UCSD-AML1 (cell line): ENCODE measurements around the gene IQCC.
"Not testable (repeated sequence)": the region's sequence is repeated elsewhere in the genome, so short reads cannot be mapped to it uniquely, and the experiment has no call there.

Experiments
- DNase-seq: peaks from one replicate; lab custom pipeline; 2025; ENCODE audit not compliant: unreplicated experiment; lab: John Stamatoyannopoulos, UW

Gene IQCC

DNA sequence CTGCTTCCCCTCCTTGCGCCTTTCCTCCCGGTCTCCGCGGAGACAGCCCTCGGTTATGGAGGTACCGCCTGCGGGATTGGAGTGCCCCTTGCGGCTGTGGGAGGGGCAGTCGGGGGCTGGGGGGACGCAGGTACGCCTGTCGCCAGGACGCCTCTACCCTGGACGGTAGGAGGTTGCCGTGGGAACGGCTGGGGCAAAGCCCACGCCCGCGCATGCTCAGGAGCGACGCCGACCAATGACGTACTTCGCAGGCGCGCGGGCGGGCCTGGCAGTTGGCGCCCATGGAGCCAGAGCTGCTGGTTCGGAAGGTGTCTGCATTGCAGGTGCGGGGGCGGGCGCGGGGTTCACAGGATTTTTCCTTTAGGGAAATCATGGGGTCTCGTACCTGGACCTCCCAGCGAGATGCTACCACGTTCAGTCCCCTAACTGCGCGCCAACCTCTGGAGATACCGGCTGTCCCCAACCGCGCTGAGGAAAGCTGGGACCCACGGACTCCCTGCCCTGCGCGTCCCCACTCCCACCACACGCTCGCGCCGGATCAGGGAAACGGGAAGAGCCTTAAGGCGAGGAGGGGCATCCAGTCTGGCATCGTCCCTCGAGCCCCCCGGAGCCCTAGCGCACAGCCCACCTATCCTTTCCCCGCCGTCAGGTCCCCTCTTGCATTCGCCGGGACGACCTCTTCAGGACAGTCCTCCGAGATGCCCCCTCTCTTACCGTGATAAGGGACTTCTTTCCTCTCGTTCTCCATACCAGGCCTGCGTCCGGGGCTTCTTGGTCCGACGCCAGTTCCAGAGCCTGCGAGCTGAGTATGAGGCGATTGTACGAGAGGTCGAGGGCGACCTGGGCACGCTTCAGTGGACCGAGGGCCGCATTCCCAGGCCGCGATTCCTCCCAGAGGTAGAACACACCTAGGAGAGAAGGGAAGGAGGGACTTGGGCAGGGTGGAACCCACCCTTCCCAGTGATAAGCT lies at the start of gene IQCC:
Gene IQCC, plus strand, starts transcription at position 271 of the 970 bp plus-strand sequence. Its CDS starts 11 bp downstream, at position 282.
- peak; percentile 78 for DNase-seq

- no peak for DNase-seq
Observed at GRCh38 chr1:32159189-32159588, 46.3 kb upstream of the IQCC start.

- DNase-seq = no peak
Observed at GRCh38 chr1:32163405-32163804, 42.1 kb upstream of the IQCC start.

- not testable (repeated sequence) for DNase-seq
Observed at GRCh38 chr1:32165633-32166032, 39.8 kb upstream of the IQCC start.

DNA sequence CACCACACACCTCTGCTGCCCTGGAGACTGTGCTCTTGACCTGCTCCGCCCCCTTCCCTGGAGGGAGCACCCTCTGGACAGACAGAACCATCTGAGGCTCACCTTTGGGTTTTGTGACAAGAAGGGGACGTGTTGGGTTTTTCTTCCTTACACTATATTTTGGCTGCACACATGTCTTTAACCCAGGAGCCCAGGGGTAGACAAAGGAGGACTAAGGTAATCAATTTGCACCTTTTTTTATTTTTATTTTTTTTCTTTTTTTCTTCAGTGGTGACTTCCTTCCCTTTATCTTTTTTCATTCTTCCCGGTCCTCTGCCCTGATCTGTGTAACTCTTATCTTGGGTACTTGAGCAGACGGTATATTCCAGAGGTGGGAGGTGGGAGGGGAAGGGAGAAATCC lies 34.5 kb upstream of the IQCC start:
- no peak for DNase-seq

GRCh38 chr1:32172621-32173245 lies 32.7 kb upstream of the IQCC start:
- DNase-seq = peak; percentile 35

DNA sequence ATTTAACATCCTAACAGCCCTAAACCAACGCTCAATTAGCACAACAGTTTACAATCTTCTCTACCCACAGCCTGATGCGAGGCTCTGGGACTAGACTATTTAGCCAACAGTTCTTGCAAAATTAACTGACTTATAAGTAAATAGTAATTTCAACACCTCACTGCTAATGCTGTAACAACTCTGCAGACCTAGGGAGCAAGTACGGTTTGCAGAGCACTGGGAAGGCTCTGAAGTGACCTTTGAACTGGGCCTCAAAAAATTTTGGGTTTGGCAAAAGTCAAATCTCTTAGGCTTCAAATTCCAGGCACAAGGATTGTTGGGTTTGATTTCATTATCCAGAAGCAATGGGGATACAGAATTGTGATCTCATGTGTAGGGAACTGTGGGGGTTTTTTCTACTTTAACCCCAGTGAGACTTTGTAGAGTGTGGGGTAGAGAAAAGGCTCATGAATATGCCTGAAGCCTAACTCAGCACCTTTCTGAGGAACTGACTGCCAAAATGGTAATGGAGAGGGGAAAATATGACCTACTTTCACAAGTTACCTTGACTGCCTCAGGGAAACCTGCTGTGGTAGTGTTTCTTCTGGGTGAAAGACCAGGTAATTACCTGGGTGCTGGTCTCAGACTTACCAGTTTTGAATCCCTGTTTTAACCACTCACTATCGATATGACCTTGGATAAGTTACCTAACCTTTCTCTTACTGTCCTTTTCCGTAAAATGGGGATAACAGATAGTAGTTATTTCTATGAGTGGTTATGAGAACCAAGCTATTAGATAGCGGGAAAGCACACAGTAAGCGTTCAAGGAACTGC lies 26.9 kb upstream of the IQCC start:
- DNase-seq = no peak

- no peak for DNase-seq
Observed at GRCh38 chr1:32179193-32179442, 26.4 kb upstream of the IQCC start.

- DNase-seq = peak; percentile 95
Observed at GRCh38 chr1:32179443-32180185, 25.9 kb upstream of the IQCC start, which contains the start of gene TXLNA. Gene TXLNA, plus strand, starts transcription at chr1:32179675. Its CDS starts 671 bp downstream, at chr1:32180346.

DNA sequence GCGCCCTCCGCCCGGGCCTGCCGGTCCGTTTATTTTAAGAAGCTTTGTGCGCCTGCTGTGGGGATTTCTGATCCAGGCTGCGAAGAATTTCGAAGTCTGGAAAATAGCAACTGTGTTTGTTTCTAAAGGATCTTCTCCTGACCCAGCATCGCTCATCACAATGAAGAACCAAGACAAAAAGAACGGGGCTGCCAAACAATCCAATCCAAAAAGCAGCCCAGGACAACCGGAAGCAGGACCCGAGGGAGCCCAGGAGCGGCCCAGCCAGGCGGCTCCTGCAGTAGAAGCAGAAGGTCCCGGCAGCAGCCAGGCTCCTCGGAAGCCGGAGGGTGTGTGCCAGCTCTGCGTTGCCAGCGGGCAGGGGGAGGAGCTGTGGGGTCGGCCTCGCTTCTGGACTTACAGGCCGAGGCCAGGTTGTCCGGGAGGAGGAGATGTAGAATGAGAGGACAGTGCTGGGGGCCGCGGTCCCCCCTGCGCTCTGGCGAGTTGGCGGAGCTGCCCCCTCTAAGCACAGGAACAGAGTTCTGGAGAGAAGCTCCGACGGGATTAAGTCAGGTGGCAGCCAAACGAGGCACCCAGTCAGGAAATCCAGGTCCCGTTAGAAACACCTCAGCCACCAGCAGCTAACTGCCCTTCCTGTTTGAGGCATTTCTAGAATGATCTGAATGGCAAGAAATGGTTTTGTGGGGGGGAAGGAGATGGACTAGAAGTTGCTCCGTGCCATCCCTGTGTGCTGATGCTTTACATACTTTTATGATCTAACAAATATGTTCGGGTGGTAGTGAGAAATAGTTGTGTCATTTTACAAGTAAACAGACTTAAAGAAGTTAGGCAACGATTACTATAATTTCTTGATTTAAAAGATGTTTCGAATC lies 25.0 kb upstream of the IQCC start:
- DNase-seq = peak; percentile 50

- DNase-seq = no peak
Observed at GRCh38 chr1:32181065-32181464, 24.4 kb upstream of the IQCC start.

GRCh38 chr1:32181563-32181962 lies 23.9 kb upstream of the IQCC start:
- no peak for DNase-seq

DNA sequence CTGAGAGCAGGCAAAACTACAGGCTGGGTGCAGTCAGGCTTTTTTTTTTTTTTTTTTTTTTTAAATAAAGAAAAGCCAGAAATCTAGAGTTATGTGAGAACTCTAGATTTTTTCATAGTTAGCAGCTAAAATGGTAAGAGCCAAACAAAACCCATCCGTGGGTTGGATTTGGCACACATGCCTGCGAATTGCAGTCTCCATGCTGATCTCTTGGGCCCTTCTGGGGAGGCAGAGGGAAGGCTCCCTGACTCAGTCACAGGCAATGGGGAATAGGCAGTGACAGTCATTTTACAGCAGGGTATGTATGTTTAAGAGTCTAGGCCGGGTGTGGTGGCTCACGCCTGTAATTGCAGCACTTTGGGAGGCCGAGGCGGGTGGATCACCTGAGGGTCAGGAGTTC lies 23.4 kb upstream of the IQCC start:
- DNase-seq = no peak

- DNase-seq = no peak
Observed at GRCh38 chr1:32184650-32185049, 20.8 kb upstream of the IQCC start.

DNA sequence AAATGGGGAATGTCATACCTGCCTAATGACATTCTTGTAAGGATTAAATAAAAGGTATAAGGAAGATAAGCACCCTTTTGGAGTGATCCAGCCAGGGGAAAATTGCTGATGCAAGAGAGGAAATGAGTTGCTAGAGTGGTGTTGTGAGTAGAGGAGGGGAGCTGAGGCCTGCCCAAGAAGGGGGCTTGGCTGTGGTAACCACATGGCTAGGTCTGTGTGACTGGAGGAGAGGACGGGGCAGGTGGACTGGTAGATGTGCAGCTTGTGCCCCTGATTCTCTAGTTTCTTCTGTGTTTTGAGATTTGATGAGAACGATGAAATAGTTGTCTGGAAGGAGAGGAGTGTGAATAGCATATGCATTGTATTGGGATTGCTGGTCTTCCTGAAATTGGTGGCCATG lies 19.4 kb upstream of the IQCC start:
- DNase-seq = peak; percentile 33

DNA sequence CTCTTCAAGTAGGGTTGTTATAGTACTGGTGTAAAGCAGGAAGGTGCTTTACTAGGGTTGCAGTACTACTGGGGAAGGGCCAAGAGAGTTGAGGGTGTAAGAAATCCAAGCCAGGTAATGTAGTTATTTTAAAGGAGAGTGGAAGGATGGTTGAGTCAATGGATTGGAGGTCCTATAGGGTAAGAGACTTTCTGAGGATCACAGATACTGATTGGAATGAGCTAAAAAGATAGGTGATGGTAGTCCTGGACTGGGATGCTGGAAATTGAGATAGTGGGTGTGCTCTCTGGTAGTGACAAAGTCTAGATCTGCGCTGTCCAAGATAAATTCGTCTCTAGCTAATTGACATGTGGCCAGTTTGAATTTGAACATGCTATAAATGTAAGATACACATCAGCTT lies 19.0 kb upstream of the IQCC start:
- DNase-seq = no peak

DNA sequence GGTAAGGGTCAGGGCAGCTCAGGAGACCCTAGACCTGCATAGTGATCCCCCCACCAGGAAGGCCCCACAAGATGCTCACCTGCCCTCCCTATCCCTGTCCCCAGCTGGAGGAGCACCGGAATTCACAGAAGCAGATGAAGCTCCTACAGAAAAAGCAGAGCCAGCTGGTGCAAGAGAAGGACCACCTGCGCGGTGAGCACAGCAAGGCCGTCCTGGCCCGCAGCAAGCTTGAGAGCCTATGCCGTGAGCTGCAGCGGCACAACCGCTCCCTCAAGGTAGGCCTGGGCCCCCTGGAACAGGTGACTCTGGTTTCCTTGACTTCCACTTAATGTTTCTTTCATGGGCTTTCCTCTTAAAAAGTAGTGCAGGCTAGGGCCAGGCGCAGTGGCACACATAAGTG lies 17.6 kb upstream of the IQCC start:
- DNase-seq = no peak

DNA sequence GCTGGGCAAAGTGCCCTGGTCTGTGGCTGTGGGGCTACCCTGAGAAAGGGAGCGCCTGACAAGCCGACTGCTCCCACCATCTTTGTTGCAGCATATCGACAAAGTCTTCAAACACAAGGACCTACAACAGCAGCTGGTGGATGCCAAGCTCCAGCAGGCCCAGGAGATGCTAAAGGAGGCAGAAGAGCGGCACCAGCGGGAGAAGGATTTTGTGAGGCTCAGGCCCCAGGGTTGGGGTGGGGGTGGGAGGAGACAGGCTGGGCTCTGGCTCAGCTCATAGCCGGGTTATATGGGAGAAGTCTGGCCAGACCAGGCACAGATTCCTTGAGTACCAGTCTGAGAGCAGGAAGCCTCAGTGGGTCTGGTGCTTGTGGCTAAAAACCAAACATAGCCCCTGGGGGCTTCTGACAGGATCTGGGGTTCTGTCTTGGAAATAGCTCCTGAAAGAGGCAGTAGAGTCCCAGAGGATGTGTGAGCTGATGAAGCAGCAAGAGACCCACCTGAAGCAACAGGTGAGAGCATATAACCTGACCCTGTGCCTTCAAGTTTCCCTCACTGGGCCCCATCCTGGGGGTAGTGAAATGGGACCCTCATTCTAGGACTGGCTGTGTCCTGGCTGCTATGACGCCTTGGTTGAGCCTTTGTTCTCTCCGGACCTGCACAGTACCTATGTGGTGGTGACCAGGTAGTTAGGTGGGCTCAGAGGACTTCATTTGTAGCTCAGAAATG lies 13.1 kb upstream of the IQCC start:
- no peak for DNase-seq

DNA sequence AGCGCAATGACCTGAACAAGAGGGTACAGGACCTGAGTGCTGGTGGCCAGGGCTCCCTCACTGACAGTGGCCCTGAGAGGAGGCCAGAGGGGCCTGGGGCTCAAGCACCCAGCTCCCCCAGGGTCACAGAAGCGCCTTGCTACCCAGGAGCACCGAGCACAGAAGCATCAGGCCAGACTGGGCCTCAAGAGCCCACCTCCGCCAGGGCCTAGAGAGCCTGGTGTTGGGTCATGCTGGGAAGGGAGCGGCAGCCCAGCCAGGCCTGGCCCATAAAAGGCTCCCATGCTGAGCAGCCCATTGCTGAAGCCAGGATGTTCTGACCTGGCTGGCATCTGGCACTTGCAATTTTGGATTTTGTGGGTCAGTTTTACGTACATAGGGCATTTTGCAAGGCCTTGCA lies 10.5 kb upstream of the IQCC start:
- no peak for DNase-seq
